ENCODE results near the gene XPNPEP2.

The XPNPEP2 gene

GRCh38 chrX:129793604-129794191 lies 54.9 kb downstream of the XPNPEP2 start:
- no peak for DNase-seq (ENCODE audit: low read depth in 2 of 2, low spot score in 1 of 2)

- no peak for DNase-seq (ENCODE audit: low read depth in 2 of 2, low spot score in 1 of 2)
Observed at GRCh38 chrX:129795584-129795983, 56.8 kb downstream of the XPNPEP2 start.

- no peak for DNase-seq (ENCODE audit: low read depth in 2 of 2, low spot score in 1 of 2)
Observed at GRCh38 chrX:129797251-129797906, 58.6 kb downstream of the XPNPEP2 start.

DNA sequence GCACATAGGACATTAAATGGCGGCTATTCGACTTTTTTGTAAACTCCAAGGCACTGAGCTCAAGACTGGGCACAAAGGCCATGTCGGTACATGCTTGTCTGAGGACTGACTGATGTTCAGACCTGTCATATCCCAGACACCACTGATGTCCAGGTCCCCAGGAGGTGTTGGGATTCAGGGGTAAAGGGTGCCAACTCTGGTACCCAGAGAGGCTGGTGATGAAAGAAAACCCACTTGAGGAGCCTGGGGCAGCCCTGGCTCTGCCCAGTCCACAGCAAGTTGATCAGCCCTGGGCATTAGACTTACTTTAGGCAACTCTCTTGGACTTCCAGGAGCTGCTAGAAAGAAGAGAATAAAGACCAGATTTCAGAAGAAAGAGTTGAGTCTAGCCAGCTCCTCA lies 59.7 kb downstream of the XPNPEP2 start:
- no peak for DNase-seq (ENCODE audit: low read depth in 2 of 2, low spot score in 1 of 2)

DNA sequence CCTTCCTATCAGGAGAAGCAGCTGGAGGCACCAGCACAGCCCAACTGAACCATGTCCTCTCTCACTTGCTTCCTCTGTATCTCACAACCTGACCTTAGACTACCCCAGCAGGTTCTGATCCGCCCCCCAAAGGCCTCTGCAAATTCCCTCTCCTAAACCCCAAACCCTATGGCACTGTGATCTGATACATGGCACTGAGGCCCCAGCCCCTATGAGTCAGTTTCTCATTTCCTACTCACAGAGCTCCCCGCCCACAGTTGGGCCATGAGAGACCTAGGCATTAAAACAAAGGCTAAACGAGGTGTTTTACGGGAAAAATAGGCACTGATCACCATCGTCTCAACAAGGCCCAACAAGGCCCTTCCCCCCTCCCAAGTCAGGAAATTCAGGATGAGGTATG lies 60.1 kb downstream of the XPNPEP2 start:
- no peak for DNase-seq (ENCODE audit: low read depth in 2 of 2, low spot score in 1 of 2)

GRCh38 chrX:129800186-129800585 lies 61.4 kb downstream of the XPNPEP2 start:
- DNase-seq (ENCODE audit: low read depth in 2 of 2, low spot score in 1 of 2), result no peak

DNA sequence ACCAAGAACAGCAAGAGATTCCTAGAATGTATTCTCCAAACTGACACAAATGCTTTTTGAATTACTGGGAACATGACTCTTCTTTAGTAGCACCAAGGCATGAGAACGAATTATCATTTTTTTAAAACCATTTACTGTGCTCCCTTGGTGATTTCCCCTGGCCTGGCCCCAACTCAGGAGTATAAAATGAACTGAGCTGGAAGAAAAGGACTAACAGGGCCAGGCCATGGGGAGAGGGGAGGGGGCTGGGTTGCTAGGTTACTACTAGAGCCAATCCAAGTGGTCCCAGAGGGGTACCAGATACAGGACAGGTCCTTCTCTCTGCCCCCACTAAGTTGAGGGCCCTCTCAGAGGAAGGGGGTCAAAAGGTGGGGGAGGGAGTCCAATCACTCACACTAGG lies 64.1 kb downstream of the XPNPEP2 start:
- no peak for DNase-seq (ENCODE audit: low read depth in 2 of 2, low spot score in 1 of 2)

- no peak for DNase-seq (ENCODE audit: low read depth in 2 of 2, low spot score in 1 of 2)
Observed at GRCh38 chrX:129804806-129805205, 66.0 kb downstream of the XPNPEP2 start.

GRCh38 chrX:129808158-129808828 lies 69.5 kb downstream of the XPNPEP2 start:
- no peak for DNase-seq (ENCODE audit: low read depth in 2 of 2, low spot score in 1 of 2)

GRCh38 chrX:129808829-129809796 lies 70.3 kb downstream of the XPNPEP2 start:
- no peak for DNase-seq (ENCODE audit: low read depth in 2 of 2, low spot score in 1 of 2)

DNA sequence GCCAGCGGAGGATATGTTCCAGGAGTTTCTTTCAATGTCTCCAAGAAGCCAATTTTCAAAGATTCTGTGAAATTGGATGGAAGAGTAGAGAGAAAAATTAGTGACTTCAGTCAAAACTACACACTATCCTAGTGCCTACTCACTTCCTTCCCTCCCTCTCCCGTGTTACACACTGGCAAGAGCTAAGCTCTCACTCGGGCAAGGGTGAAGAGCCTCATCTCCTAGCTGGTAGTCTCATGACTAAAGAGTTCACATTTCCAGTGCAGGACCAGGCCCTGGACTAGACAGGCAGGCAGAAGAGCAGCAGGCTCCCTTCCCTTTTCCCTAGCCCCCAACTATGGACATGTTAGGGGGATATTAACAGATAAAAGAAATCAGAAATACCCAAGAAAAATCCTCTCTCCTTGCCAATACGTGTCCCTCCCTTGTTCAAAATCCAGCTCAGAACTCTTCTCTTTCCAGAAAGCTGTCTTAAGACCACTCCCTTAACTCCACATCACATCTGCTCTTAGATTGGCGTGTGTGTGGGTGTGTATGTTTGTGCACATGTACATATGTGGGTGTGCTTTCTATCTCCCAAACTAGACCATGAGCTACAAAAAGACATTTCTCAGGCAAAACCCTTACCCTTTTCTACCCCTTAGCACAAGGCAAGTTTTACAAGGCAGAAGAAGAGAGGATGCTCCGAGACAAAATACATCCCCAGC lies 75.0 kb downstream of the XPNPEP2 start:
- no peak for DNase-seq (ENCODE audit: low read depth in 2 of 2, low spot score in 1 of 2)

DNA sequence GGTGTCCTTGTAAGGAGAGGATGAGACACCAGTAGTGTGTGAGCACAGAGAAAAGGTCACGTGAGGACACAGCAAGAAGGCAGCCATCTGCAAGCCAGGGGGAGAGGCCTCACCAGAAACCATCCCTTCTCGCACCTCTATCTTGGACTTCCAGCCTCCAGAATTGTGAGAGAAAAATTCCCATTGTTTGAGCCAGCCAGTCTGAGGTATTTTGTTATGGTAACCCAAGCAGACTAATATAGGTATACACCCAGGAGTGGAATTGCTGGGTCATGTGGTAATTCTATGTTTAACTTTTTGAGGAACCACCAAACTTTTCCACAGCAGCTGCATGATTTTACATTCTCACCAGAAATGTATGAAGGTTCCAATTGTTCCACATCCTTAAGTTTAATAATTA lies 79.3 kb downstream of the XPNPEP2 start:
- no peak for DNase-seq (ENCODE audit: low read depth in 2 of 2, low spot score in 1 of 2)

All from stimulated activated CD8-positive, alpha-beta memory T cell treated with anti-CD3 and anti-CD28 coated beads, Interleukin-4, amount 100 ng/mL, for 4 hours (primary cell).